Measurements from ENCODE around the gene DHX35.

DHX35 gene

DNA sequence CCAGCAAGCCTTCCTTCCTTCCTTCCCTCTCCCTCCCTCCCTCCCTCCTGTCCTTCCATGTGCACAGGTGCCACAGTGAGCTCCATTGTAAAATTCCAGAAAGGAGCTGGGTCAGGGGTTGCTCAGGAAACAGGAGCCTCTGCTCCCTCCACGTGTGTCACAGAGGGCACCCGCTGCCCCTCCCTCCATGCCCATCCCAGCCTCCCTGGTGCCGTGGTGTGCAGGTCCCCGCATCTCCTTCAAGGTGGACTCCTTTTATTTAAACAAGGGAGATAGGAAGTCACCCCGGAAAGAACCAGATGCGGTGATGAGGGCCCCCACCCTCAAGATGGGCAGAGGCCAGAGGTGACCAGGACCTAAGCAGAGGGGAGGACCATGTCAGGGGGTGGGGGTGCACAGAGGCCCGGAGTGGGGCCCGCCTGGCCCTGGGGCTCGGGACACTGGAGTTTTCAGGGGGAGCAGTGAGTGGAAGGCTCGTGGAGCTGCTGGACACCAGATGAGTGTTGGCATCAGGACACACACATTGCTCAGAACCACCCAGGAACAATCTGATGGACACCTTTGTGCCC is 85.4 kb downstream of the DHX35 start:
- Histone ChIP-seq H3K36me3 (ENCODE audit: insufficient read depth, low read length) (peaks cover 8% of the 10 kb centered on the region), H3K9ac (ENCODE audit: low read depth, low read length) (no peak overlapping the region), H3K9me3 (replicated peaks; ENCODE audit: low read length) (no peaks in the 10 kb centered on the region), H3K4me2 (ENCODE audit: low read length) (no peak overlapping the region), H3K4me3 (ENCODE audit: low read length) (no peak overlapping the region), H3K4me1 (ENCODE audit: control insufficient read depth, insufficient read depth, low read length) (peaks cover 12% of the 10 kb centered on the region), H3K27me3 (ENCODE audit: control insufficient read depth, insufficient read depth, low read length) (no peaks in the 10 kb centered on the region)

- Histone ChIP-seq H3K4me3 (ENCODE audit: low read length) (no peak overlapping the region), H3K36me3 (ENCODE audit: insufficient read depth, low read length) (peaks cover 6% of the 10 kb centered on the region), H3K9me3 (replicated peaks; ENCODE audit: low read length) (no peaks in the 10 kb centered on the region), H3K4me1 (ENCODE audit: control insufficient read depth, insufficient read depth, low read length) (peaks cover 12% of the 10 kb centered on the region), H3K4me2 (ENCODE audit: low read length) (no peak overlapping the region), H3K9ac (ENCODE audit: low read depth, low read length) (no peak overlapping the region), H3K27me3 (ENCODE audit: control insufficient read depth, insufficient read depth, low read length) (no peaks in the 10 kb centered on the region)
Measured at GRCh38 chr20:39048000-39048696, 86.0 kb downstream of the DHX35 start.

GRCh38 chr20:39049148-39049547 is 87.0 kb downstream of the DHX35 start:
- Histone ChIP-seq H3K4me1 (ENCODE audit: control insufficient read depth, insufficient read depth, low read length) (peaks cover 12% of the 10 kb centered on the region), H3K4me2 (ENCODE audit: low read length) (peak overlapping the region; percentile 99), H3K9me3 (replicated peaks; ENCODE audit: low read length) (no peaks in the 10 kb centered on the region), H3K4me3 (ENCODE audit: low read length) (no peak overlapping the region), H3K36me3 (ENCODE audit: insufficient read depth, low read length) (peaks cover 5% of the 10 kb centered on the region), H3K9ac (ENCODE audit: low read depth, low read length) (peak overlapping the region; percentile 83), H3K27me3 (ENCODE audit: control insufficient read depth, insufficient read depth, low read length) (no peaks in the 10 kb centered on the region)

DNA sequence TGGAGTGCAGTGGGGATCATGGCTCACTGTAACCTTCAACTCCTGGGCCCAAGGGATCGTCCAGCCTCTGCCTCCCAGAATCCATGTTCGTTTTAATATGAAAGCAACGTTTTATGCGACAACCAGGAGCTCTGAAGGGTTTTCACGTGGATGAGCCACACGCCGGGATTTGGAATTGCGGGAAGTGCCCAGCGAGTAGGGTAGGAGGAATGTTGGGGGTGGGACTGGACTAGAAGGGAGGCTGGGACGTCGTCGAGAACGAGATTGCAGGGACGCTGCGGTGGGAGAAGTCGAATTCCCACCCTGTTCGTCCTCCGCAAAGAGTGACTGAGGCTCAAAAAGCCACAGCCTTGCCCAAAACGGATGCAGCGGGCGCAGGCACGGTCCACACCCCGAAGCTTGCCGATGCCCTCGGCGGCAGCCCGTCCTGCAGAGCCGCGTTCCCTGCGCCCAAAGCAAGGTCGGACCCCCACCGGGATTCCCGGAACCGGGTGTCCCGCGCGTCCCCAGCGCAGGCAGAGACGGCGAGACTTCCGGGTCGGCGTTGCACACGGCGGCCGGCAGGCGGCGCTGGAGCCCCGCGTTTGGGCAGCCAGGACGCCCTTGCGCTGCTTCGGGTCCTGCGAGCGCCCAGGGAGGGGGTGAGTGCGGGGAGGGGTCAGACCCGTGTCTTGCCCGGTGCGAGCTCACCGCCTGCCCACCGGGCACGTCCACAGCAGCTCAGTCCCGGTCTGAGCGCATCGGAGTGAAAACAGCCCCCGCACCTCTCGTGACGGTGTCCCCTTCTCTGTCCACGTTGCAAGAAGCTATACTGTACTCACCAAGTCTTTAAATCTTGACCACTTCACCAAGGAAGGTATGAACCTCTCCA is 87.8 kb downstream of the DHX35 start:
- H3K36me3 ChIP-seq (ENCODE audit: insufficient read depth, low read length): no peaks in the 10 kb centered on the region

DNA sequence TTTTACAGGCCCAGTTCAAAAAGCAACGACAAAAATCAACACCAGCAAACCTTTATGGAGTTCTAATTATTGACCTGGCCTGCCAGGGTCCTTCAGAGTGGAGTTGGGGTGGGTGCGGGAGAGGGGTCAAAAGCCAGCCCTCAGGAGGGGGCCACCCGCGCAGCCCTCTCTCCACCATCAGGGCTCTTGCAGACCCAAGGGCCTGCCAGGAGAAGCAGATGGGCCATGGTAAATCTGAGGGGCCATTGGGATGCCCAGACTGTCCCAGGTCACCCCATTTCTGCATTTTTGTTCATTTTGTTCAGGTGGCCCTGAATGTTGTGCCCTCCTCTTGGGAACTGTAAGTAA is 88.4 kb downstream of the DHX35 start:
- Histone ChIP-seq H3K27me3 (ENCODE audit: control insufficient read depth, insufficient read depth, low read length) (peaks cover 1% of the 10 kb centered on the region), H3K36me3 (ENCODE audit: insufficient read depth, low read length) (no peaks in the 10 kb centered on the region), H3K9me3 (replicated peaks; ENCODE audit: low read length) (no peaks in the 10 kb centered on the region), H3K9ac (ENCODE audit: low read depth, low read length) (peak overlapping the region; percentile 83), H3K4me2 (ENCODE audit: low read length) (peak overlapping the region; percentile 99), H3K4me3 (ENCODE audit: low read length) (peak overlapping the region; percentile 93), H3K4me1 (ENCODE audit: control insufficient read depth, insufficient read depth, low read length) (peaks cover 12% of the 10 kb centered on the region)

More for the DNA sequence above, 87.8 kb downstream of the DHX35 start:
- Histone ChIP-seq H3K27me3 (ENCODE audit: control insufficient read depth, insufficient read depth, low read length) (no peaks in the 10 kb centered on the region), H3K4me3 (ENCODE audit: low read length) (peak overlapping the region; percentile 93), H3K4me1 (ENCODE audit: control insufficient read depth, insufficient read depth, low read length) (peaks cover 12% of the 10 kb centered on the region), H3K9me3 (replicated peaks; ENCODE audit: low read length) (no peaks in the 10 kb centered on the region), H3K9ac (ENCODE audit: low read depth, low read length) (peak overlapping the region; percentile 83), H3K4me2 (ENCODE audit: low read length) (peak overlapping the region; percentile 99)

DNA sequence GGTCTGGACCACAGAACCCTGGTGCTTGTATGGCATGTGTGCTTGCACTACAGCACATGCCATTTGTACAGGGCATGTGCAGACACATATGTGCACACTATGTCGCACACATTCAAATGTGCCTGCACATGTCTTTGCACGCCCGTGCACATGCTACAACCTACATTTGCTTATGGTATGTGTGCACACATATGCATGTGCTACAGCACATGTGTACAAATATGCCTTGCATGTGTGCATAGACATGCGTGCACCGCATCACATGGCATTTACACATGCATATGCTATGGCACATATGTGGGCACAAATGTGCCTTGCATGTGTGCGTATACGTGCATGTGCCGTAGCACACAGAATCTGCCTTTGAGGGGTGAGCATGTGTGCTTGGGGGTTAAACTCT is 90.5 kb downstream of the DHX35 start:
- no peaks in the 10 kb centered on the region for H3K9me3 ChIP-seq (replicated peaks; ENCODE audit: low read length)
- H3K36me3 ChIP-seq (ENCODE audit: insufficient read depth, low read length): no peaks in the 10 kb centered on the region
- H3K4me1 ChIP-seq (ENCODE audit: control insufficient read depth, insufficient read depth, low read length): peaks cover 12% of the 10 kb centered on the region

DNA sequence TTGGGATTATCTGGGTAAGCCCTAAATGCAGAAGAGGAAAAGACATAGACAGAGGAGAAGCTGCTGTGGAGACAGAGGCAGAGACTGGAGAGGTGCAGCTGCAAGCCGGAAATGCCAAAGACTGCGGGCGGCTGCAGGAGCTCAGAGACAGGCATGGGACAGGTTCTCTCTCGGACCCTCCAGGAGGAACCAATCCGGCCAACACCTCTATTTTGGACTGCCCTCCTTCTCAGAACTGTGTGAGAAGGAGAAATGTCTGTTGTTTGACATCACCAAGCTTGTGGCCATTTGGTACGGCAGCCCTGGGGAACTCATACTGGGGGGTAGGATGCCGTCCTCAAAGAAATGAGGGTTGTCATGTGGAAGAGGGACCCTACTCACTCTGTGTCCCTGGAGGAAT is 95.0 kb downstream of the DHX35 start:
- H3K4me2 ChIP-seq (ENCODE audit: low read length): no peak overlapping the region
- H3K4me3 ChIP-seq (ENCODE audit: low read length): no peak overlapping the region
- no peaks in the 10 kb centered on the region for H3K4me1 ChIP-seq (ENCODE audit: control insufficient read depth, insufficient read depth, low read length)
- H3K36me3 ChIP-seq (ENCODE audit: insufficient read depth, low read length): no peaks in the 10 kb centered on the region
- H3K9me3 ChIP-seq (replicated peaks; ENCODE audit: low read length): no peaks in the 10 kb centered on the region
- peaks cover 15% of the 10 kb centered on the region for H3K27me3 ChIP-seq (ENCODE audit: control insufficient read depth, insufficient read depth, low read length)
- no peak overlapping the region for H3K9ac ChIP-seq (ENCODE audit: low read depth, low read length)

More for the DNA sequence above, 90.5 kb downstream of the DHX35 start:
- Histone ChIP-seq H3K9ac (ENCODE audit: low read depth, low read length) (no peak overlapping the region), H3K27me3 (ENCODE audit: control insufficient read depth, insufficient read depth, low read length) (peaks cover 12% of the 10 kb centered on the region), H3K4me3 (ENCODE audit: low read length) (no peak overlapping the region), H3K4me2 (ENCODE audit: low read length) (no peak overlapping the region)

DNA sequence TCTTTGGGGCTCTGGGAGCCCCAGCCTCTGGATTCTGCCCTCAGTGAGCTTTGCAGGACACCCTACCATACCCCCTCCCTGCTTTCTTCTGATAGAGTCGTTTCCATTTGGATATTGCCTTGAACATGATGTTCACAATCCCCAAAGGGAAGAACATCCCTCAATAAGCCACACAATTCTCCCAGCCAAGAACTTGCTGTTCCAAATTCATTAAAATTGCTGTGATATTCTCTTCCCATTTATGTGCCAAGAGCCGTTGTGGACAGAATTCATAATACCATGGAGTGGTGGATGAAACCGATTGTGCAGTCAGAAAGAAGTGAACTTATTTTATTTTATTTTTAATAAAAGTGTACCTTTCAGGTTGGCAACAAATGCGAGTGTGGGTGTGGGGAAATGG is 95.8 kb downstream of the DHX35 start:
- Histone ChIP-seq H3K4me1 (ENCODE audit: control insufficient read depth, insufficient read depth, low read length) (no peaks in the 10 kb centered on the region), H3K4me2 (ENCODE audit: low read length) (no peak overlapping the region), H3K36me3 (ENCODE audit: insufficient read depth, low read length) (no peaks in the 10 kb centered on the region), H3K27me3 (ENCODE audit: control insufficient read depth, insufficient read depth, low read length) (peaks cover 15% of the 10 kb centered on the region), H3K4me3 (ENCODE audit: low read length) (no peak overlapping the region), H3K9me3 (replicated peaks; ENCODE audit: low read length) (no peaks in the 10 kb centered on the region), H3K9ac (ENCODE audit: low read depth, low read length) (no peak overlapping the region)

- Histone ChIP-seq H3K27me3 (ENCODE audit: control insufficient read depth, insufficient read depth, low read length) (peaks cover 17% of the 10 kb centered on the region), H3K9ac (ENCODE audit: low read depth, low read length) (no peak overlapping the region), H3K4me1 (ENCODE audit: control insufficient read depth, insufficient read depth, low read length) (no peaks in the 10 kb centered on the region), H3K4me2 (ENCODE audit: low read length) (no peak overlapping the region), H3K4me3 (ENCODE audit: low read length) (no peak overlapping the region), H3K9me3 (replicated peaks; ENCODE audit: low read length) (no peaks in the 10 kb centered on the region), H3K36me3 (ENCODE audit: insufficient read depth, low read length) (no peaks in the 10 kb centered on the region)
Measured at GRCh38 chr20:39059036-39059435, 96.9 kb downstream of the DHX35 start.

DNA sequence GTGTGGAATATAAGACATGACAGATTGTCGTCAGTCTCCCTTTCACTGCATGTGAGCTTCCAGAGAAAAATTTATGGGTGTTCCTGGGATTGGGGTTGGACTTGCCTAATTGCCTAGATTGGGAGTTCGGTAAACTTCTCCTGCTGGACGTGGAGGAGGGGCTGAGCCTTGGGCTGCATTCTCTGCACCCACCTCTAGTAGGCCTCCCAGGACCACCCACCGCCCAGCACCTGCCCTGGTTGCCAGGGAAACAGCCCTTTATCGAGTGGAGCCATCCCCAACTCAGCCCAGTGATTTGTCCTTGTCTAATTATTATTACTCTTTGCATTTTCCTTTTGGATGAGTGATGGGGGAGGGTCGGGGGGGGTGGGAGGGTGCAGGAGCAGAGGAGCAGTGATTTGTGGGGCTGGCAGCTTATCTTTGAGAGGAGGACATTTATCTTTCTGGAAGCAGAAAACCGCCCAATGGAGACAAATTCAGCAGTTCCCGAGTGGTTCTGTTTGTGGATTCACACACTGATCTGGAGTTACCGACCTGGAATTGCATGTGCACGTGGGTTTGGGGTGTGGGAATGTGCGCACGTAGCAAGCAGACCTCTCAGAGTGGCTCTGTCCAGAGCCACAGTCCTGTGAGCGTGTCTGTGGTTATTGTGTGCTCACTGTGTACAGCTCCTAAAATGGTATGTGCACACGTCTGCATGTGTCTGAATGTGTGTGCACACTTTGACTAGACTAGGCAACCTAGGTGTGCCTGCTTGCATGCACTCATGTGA is 104.5 kb downstream of the DHX35 start:
- Histone ChIP-seq H3K9ac (ENCODE audit: low read depth, low read length) (no peak overlapping the region), H3K27me3 (ENCODE audit: control insufficient read depth, insufficient read depth, low read length) (peaks cover 4% of the 10 kb centered on the region), H3K4me1 (ENCODE audit: control insufficient read depth, insufficient read depth, low read length) (peaks cover 7% of the 10 kb centered on the region), H3K4me2 (ENCODE audit: low read length) (no peak overlapping the region), H3K36me3 (ENCODE audit: insufficient read depth, low read length) (no peaks in the 10 kb centered on the region), H3K4me3 (ENCODE audit: low read length) (no peak overlapping the region), H3K9me3 (replicated peaks; ENCODE audit: low read length) (no peaks in the 10 kb centered on the region)
